GM12875 (cell line): Measurements from ENCODE around the gene AATK.

Experiments
- H3K4me3 ChIP-seq: one replicate; pipeline ENCODE4 v1.5.1; 2011; ENCODE audit warnings: low read depth, low read length, control low read depth
- TF ChIP-seq, protein P1 (sequence below): IDR thresholded peaks from 2 replicates; pipeline ENCODE4 v1.5.1; 2011; ENCODE audit warnings: low read depth, mild to moderate bottlenecking, control low read depth, inconsistent platforms, low read length, moderate library complexity, borderline replicate concordance; ENCODE audit not compliant: insufficient read depth

AATK gene

GRCh38 chr17:81192386-81193050 is 26.5 kb upstream of the AATK start:
- TF ChIP-seq, protein P1, sequence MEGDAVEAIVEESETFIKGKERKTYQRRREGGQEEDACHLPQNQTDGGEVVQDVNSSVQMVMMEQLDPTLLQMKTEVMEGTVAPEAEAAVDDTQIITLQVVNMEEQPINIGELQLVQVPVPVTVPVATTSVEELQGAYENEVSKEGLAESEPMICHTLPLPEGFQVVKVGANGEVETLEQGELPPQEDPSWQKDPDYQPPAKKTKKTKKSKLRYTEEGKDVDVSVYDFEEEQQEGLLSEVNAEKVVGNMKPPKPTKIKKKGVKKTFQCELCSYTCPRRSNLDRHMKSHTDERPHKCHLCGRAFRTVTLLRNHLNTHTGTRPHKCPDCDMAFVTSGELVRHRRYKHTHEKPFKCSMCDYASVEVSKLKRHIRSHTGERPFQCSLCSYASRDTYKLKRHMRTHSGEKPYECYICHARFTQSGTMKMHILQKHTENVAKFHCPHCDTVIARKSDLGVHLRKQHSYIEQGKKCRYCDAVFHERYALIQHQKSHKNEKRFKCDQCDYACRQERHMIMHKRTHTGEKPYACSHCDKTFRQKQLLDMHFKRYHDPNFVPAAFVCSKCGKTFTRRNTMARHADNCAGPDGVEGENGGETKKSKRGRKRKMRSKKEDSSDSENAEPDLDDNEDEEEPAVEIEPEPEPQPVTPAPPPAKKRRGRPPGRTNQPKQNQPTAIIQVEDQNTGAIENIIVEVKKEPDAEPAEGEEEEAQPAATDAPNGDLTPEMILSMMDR, result no peak
- H3K4me3 ChIP-seq, result no peak overlapping the region

GRCh38 chr17:81191646-81192045 is 25.6 kb upstream of the AATK start:
- TF ChIP-seq, protein P1, result no peak

GRCh38 chr17:81191116-81191515 is 25.1 kb upstream of the AATK start:
- TF ChIP-seq, protein P1, result no peak
- no peak overlapping the region for H3K4me3 ChIP-seq

More at GRCh38 chr17:81191646-81192045, 25.6 kb upstream of the AATK start:
- no peak overlapping the region for H3K4me3 ChIP-seq

DNA sequence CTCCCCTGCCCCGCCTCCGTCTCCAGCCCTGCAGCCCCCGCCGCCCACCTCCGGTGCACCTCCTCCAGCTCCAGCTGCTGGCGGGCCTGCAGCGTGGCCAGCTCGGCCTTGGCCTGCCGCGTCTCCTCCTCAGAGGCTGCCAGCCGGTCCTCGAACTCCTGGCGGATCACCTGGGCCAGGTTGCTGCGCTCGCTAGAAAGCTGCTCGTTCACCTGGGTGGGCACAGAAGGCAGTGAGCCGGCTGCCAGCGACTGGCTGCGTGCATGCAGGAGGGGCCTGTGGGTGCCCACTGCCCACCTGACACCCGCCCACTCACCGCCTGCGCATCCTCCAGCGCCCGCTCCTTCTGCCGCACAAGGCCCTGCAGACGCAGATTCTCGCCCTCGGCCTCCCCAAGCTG is 24.6 kb upstream of the AATK start:
- TF ChIP-seq, protein P1, result no peak
- no peak overlapping the region for H3K4me3 ChIP-seq

DNA sequence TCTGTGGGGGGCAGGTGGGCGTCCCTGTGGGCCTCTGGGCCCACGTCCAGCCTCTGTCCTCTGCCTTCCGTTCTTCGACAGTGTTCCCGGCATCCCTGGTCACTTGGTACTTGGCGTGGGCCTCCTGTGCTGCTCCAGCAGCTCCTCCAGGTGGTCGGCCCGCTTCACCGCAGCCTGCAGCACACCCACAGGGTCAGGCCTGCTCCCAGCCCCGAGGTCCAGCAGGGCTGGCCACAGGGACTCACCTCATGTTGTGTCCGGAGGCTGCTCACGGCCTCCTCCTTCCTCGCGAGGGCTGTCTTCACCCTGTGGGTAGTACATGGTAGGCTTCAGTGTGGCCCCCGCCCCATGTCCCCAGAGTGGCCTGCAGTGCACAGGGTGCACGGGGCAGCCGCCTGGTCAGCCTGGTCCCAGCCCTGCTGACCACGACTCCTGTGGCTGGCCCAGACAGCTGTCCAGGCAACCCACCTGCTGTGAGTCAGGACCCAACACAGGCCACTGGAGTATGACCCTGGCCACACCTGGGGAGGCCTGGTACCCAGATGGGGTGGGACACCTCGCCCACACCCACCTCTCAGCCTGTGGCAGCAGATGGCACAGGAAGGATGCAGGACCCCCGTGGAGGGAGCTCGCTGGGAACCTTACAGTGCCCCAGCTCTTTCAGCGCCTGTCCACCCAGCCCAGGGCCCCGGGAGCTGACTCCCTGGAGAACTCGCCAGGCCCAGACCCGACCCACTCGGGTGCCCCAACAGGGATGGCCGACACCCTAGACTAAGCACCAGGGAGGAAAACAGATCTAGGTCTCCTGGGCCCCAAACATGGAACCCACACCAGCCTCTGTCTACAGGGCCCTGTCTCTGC is 23.9 kb upstream of the AATK start:
- H3K4me3 ChIP-seq, result no peak overlapping the region
- TF ChIP-seq, protein P1, result no peak

DNA sequence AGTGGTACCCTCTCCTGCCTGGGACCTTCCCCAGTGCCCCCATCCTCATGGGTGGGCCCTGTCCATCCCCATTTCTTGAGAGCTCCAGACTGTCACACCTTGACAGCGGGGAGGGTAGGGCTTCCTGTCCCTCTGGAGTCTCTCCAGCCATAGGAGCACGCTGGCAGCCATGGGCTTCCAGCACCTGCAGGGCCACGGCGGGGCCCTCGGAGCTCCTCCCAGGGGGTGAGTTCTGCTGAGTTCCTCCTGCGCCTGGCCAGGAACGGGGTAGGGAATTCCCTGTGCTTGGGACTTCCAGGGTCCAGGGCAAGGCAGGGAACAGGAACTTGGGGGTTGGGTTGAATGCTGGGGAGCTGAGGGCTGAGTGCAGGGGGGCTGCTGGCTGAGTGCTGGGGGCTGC is 23.0 kb upstream of the AATK start:
- TF ChIP-seq, protein P1, result no peak
- H3K4me3 ChIP-seq, result no peak overlapping the region

DNA sequence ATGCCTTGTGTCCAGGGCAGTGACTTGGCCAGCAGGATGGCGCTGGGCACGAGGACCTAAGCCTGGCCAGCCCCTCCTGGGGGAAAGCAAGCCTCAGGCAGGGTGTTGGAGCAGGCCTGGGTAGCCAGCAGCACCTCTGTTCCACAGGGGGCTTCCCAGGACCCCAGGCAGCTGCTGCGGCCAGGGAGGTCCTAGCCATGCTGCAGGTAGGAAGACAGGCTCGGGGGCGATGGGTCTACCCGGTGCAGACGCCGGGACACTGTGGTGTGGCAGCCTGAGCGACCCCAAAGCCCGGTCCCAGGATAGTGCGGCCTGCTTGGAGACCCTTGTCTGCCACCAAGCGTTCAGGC is 22.4 kb upstream of the AATK start:
- H3K4me3 ChIP-seq, result no peak overlapping the region
- TF ChIP-seq, protein P1, result no peak
